HG03060 (cell line): ENCODE data around the gene SUSD5.
"Not testable (repeated sequence)": the region's sequence is repeated elsewhere in the genome, so short reads cannot be mapped to it uniquely, and the experiment has no call there.

ENCODE experiments used
- ATAC-seq: cut with Tn5 transposase; IDR thresholded peaks from one replicate; pipeline ENCODE4 v1.9.1; 2021; ENCODE audit warnings: low read depth, moderate number of reproducible peaks; ENCODE audit not compliant: unreplicated experiment

SUSD5 gene

DNA sequence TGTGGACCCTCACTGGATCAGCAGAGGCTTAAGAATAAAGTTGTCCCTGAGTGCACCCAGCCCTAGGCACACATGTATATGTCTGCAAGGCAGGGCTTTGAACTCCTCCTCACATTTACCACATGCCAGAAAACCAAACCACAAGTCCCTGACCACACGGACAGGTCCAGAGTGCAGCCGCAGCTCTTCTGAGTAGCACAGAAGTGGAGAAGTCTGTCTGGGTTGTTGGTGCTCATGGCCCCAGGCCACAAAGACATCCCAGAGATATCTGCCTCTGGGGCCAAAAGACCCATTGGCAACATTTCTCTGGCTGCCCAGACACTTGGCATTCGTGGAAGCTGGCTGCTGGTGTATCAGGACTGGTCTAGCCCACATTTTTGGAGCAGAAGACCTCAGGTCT, 17.4 kb downstream of the SUSD5 start:
- no peak for ATAC-seq

DNA sequence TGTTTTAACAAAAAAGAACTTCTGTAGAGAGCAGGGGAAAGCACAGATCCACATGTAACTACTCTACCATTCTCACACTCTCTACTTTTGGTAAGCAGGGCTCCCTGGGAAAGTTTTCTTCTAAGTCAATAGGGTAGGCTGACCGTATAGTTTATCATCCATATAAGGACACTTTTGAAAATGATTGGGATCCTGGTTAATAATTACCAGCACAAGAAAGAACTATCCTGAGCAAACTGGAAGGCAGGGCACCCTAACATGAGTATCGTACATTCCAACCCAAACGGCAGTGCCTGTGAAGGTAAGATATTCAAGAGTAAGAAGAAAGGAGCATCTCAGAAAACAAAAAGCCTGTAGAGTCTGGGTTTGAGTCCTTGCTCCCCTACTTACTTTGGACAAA, 22.1 kb downstream of the SUSD5 start:
- no peak for ATAC-seq

DNA sequence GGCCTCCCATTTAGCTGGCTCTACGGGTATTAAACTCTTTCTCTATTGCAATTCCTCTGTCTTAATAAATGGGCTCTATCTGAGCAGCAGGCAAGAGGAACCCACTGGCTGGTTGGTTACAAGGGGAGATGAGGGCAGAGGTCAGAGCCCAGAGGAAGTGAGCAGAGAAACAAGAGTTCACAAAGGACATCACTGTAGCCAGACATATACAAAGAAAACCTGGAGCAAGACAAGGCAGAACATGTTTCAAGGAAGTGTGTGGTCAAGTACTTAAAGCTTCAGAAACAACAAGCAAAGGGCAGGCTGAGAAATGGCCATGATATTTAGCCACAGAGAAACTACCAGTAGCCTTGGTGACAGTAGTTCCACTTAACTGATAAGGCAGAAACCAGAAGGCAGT, 24.3 kb downstream of the SUSD5 start:
- no peak for ATAC-seq

DNA sequence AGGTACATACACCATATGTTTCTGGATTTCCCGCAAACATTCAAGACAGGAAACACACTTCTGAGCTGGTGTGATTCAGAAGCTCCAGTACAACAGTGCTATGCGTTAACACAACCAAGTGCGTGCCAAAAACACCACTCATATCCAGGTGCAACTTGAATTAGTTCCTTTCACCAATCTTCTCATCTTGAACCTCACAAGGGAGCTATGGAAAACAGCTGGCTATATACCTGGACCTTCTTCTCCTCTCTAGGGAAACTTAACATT, 31.3 kb downstream of the SUSD5 start:
- ATAC-seq = no peak

DNA sequence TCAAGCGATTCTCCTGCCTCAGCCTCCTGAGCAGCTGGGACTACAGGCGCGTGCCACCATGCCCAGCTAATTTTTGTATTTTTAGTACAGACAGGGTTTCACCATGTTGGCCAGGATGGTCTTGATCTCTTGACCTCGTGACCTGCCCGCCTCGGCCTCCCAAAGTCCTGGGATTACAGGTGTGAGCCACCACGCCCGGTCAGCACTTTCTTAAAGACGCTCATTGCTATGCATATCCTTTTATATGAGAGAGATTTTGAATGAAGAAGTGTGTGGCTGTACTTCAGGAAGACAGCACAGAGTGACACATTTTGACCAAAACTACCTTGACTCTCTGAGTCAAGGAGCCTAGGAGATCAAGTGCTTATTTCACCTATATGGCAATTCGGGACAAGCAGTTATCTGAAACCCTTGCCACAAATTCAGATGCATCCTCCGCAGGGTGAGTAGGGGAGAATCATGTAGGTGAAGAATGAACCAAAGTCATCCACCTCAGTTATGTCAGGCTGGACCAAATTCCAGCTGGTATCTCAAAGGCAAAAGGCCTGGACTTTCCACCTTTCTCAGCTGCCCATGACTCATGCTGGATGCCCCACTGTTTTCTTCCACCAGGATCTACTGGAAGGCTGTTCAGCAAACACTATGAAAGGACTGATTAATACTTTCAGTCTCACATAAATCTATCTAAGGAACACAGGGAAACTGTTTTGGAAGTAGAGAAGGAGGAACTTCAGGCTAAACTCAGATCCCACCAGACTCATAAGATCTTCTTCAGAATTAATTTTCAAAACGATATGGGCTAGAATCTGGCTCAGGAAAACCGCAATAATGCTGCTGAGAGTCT, 31.9 kb downstream of the SUSD5 start:
- ATAC-seq = no peak

DNA sequence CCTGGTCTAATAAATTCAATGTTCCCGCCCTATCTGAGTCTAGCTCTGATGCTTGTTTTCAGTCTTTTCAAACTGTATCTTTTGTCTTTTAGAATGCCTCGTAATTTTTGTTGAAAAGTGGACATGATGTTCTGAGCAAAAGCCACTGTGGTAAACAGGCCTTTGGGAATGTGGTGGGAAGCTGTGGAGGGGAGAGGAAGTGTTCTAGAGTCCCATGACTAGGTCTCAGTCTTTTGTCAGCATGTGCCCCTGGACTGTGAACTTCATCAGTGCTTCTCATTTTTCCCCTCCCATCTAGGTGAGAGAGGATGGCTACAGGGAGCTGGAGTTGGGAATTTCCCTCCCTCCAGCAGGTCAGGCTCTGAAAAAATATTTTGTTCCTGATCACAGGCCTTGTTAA, 33.7 kb downstream of the SUSD5 start:
- no peak for ATAC-seq

DNA sequence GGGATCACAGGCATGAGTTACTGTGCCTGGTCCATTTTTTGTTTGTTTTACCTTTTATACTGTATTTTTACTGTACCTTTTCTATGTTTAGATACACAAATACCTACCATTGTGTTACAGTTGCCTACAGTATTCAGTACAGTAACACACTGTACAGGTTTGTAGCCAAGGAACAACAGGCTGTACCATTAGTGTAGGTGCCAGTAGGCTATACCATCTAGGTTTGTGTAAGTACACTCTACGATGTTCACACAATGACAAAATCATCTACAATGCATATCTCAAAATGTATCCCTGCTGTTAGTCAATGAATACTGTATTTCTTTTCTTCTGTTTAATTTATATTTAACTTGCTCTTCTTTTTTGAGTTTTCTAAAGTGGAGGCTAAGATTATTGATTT, 37.0 kb downstream of the SUSD5 start:
- not testable (repeated sequence) for ATAC-seq

DNA sequence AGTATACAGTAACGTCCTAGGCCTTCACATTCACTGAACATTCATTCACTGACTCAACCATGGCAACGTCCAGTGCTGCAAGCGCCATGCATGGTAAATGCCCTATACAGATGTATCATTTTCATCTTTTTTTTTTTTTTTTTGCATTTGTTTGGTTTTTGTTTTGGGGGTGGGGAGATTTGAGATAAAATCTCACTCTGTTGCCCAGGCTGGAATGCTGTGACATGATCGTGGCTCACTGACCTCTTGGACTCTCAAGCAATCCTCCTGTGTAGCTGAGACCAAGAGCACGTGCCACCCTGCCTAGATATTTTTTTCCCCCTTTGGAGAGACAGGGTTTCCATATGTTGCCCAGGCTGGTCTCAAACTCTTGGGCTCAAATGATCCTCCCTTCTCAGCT, 37.4 kb downstream of the SUSD5 start:
- no peak for ATAC-seq

DNA sequence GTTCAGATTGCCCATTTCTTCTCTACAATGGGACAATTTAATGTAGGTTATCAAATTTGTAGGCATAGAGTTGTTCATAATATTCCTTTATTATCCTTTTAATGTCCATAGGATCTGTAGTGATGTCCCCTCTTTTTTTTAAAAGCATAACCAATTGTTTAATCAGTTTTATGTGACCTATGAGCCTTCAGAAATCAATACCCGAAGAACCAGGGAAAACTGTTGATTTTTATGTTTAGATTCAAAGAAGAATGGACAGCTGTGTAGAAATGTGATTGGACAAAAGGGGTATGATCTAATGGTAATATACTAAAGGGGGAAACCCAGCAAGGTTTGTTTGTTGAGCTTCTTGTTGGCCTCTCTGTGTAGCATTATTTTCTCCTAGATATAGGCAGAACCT, 39.5 kb downstream of the SUSD5 start:
- ATAC-seq = no peak

DNA sequence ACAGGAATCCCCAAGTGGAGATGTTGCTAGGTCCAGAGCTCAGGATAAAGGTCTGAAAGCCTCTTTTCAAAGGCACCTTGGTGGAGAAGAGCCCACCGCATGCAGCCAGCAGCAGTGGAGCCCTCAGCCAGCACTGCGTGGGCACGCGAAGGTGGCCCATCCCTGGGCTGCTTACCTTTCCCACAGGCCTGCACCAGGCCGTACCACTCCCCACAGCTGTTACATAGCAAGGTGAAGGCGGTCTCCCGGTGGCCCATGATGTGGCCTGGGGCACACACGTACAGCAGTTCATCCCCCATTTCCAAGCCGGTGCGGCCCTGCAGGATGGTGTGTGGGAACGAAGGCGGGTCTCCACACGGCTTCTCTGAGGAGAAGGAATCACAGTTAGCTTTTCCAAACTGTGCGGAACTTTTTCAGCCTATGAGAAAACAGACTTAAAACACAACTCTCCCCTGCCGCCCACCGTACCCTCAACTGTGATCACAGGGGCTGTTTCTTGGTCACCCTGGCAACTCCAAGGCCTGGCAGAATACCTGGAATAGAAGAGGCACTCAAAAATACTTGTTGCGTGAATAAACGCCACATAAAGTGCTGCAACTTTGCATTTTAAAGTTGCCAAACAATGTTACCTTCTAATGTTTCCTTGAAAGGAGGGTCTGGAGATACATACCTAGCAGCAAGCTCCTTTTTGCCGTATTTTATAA, 43.7 kb downstream of the SUSD5 start:
- ATAC-seq = no peak

DNA sequence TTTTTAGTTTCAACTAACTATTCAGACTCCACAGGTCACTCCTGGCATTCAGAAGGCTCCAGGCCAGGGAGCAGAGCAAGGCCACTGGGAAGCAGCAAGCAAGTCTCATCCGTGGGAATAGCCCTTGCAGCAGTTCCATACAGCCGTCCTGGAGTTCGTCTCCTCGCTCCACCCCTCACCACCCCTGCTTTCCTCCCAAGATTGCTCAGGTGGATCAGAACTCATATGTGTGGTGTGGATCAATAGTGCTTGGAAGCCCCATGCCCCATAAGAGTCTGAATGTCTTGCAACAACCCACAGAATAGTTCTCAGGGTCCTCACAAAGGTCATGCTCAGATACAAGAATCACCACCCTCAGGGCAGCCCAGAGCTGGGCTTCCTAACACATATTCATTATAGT, 44.5 kb downstream of the SUSD5 start:
- ATAC-seq = no peak

DNA sequence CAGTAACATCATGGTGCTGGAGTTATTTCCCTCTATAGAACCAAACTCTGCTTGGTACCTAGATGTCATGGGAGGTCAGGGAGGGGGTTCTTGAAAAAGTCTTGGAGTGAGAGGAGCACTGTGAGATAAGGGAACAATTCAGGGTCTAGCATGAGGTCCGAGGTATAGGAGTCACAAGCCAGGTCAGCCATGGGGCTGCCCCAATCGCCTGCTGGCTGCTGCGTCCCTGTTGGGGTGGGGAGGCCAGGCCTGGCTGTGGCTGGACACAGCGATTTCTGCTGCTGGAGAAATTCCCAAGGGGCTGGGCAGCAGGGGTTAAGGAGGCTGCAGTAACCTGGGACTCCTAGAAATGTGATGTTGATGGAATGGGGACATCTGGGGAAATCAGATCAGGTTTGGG, 44.9 kb downstream of the SUSD5 start:
- ATAC-seq = no peak

DNA sequence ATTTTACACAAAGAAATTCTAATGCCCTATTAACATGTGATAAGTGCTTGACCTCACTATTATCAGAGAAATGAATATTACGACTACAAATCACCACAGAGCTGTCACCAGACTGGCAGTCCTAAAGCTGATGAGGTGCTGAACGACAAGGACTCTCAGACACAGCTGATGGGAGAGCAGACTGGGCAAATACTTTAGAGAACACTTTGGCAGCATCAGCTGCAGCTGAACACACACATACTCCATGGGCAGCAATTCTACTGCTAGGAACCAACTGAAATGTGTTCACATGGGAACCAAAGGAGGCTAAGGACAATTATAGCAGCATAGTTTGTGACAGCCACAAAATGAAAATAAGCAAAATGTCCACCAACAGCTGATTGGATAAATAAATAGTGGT, 45.5 kb downstream of the SUSD5 start:
- no peak for ATAC-seq

DNA sequence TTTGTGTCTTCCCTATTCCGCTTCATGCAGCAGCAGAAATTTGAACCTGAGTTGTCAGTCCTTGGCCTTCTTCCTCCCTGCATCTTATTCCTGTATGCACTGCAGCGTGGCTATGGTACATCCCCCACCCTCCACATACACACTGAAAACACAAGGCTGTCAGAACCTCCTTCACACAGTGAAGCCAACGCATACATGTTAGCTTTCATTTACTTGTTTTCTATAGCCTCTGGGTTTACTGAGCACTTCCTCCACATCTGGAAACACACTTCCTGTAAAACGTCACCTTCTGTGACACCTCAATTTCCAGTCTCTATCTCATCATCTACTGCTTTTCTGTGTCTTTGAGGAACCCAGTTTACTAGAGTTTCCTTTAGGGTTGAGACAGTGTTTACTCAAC, 47.0 kb downstream of the SUSD5 start:
- ATAC-seq = no peak

DNA sequence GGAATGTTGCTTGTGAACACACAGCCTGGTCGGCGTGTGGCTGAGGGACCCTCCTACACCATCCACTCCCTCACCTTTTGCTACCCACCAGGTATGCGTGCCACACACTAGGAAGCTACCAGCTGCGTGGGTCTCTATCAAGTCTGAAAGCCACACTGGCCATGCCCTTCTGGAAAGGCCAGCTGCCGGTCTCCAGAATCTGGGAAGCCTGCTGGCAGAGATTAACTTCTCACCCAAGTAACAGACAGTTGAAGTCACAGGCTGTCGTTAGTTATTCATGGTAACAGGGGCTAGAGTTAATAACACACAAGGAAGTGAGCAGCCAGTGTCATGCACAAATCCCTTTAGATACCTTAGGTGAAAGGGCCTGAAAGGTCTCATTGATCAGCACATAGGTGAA, 48.1 kb downstream of the SUSD5 start:
- ATAC-seq = no peak

DNA sequence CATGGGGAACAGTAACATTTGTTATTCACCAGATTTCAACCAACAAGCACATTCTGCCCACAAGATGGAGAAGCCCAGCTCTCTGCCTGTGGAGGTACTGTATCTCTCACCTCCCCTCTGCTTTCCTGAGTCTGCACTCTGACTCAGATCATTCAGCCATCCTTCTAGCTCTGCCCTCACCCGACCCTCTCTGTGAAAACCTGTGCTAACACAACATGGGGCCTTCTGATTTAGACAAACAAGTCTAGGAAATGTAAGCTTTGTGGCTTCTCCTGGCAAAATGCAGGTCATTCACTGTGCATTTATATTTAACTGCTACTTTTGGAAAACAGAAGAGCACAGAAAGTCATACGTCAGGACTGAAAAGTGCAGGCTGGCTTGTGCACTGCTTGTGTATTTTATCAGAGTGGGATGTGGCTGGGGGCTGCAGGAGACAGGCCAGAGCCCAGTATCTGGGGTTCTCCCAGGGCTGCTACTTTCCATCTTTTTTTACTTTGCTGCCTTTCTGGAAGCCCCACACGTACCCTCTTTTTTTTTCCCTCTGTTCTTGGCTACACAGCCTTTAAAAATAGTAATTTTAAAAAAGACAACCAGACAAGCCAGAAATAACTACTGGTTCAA, 50.8 kb downstream of the SUSD5 start:
- no peak for ATAC-seq

DNA sequence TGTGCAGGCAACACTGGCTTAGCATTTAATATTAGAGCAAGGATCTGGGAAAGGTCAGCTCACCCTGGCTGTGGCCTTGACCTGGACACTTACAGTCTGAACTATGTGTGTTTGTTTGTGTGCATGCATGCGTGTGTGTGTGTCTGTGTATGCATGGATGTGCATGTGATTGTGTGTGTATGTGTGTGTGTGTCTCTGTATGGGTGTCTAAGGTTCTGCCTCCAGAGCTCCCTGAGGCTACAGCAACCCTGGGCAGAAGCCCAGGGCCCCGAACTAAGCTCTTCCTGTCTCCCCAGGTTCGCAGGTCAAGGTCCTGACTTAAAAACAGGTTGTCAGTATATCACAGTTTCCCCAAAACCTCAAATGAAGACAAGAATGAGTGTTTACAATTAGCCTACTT, 51.3 kb downstream of the SUSD5 start:
- ATAC-seq = no peak

DNA sequence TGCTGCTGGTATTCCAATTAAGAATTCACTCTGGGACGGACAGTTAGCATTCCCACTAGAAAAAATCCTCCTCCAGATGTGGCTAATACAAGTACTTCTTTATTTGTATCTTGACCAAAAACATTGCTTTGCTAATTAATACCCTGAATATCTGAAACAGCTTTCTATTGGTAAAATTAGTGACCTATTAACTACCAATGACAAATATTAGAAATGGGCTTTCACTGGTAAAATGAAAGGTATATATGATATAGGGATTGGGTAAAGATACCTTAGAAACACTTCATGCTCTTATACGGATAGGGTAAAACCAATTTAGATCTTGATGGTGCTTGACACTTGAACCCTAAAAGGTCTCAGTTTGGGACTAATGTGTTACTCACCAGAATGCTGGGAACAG, 52.5 kb downstream of the SUSD5 start:
- ATAC-seq = no peak

DNA sequence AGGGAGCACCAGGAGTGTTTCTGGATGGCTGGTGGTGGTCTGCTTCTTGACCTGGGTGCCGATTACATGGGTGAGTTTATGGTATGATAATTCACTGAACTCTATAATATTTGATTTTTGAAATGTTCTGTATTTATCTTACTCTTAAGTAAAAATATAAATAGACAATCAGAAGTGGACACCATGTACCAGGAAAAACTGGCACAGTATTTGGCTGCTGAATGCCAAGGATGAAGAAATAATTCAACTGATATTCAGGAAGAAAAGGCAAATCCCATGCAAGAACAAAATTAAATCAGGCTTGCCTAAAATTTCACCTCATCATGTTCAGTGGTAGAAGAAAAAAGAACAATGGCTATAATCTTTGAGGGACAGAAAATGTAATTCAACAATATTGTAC, 53.2 kb downstream of the SUSD5 start:
- ATAC-seq = no peak

DNA sequence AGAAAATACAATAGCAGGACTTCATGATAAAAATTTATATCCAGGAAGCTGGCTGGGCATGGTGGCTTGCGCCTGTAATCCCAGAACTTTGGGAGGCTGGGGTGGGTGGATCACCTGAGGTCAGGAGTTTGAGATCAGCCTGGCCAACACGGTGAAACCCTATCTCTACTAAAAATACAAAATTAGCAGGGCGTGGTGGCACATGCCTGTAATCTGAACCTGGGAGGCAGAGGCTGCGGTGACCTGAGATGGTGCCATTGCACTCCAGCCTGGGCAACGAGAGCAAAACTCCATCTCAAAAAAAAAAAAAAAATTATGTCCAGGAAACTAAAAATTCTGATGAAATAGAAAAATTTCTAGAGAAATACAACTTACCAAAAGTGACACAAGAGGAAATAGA, 56.0 kb downstream of the SUSD5 start:
- not testable (repeated sequence) for ATAC-seq

DNA sequence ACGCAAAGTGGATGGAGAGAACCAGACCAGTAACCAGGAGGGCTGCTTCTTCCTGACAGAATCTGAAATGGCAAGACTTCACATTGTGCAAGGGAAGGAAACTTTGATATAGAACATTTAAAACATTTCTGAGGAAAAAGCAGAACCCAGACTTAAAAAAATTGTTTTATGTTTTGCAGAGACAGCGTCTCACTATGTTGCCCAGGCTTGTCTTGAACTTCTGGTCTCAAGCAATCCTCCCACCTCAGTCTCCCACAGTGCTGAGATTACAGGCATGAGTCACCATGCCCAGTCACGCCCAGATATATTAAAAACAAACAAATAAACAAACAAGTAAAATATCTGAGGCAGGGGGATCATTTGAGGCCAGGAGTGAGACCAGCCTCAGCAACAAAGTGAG, 58.6 kb downstream of the SUSD5 start:
- ATAC-seq = no peak

DNA sequence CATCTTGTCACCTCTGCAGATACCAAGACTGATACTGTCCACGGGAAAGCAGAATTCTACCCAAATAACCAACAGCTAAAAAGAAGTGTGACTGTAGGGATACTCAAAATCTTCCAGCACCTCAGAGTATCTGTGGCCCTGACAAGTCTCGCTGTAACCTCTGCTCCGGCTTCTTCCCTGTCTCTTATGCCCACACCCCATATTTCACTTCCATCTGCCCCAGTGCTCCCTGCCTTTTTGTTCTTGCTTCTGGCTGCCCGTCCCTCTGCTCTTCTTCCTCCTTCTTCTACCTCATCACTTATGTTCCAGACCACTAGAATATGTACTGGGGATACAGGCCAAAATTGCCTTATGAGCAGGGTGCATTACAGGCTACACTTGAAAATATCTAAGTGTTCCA, 59.4 kb downstream of the SUSD5 start:
- no peak for ATAC-seq
